SW 1271 (cell line): ENCODE measurements around the gene SPTBN1.
A peak's percentile ranks its signal among the peaks of the same experiment; 100 is the strongest.

ENCODE experiments used
- DNase-seq, 2 experiments: peaks; one replicate each; lab custom pipeline; 2025; lab: John Stamatoyannopoulos, UW

SPTBN1 gene

DNA sequence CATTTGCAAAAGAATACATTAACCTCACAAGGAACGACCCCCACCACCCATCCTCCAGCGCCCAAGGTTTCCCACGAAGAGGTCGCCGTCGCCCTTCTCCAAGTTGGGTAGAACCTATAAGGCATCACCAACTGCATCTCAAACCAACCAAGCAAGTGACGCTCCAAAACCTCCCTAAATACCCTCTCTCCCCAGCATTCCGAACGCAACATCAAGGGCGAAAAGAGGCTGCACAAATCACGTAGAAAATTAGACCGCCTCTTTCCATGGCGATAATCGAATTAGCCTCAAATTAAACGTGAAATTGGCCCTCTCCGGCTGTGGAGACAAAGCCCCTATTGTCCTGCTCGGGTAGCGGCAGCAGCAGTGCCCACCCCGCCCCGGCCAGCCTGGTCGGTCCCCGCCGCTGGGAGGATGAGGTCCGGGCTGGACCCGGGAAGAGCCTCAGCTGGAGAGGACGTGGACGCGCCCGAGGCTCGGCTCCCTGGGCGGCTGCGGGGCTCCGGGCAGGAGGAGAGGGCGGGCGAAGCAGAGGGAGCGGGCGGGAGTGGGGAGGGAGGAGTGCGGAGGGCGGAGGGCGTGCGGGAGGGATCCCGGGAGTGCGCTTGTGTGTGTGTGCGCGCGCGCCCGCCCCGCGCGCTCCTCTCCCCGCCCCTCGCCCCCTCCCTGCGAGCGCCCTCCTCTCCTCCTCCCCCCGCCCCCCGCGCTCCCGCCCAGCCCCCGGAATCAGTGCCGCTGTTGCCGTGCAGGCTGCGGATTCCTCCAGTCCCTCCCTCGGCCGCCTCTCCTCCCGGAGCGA, at the start of gene SPTBN1:
Gene SPTBN1, plus strand, starts transcription at position 765 of the 799 bp plus-strand sequence. CDS start 70,092 bp downstream, outside the sequence.
- peak; percentile 59 to 74 for DNase-seq

DNA sequence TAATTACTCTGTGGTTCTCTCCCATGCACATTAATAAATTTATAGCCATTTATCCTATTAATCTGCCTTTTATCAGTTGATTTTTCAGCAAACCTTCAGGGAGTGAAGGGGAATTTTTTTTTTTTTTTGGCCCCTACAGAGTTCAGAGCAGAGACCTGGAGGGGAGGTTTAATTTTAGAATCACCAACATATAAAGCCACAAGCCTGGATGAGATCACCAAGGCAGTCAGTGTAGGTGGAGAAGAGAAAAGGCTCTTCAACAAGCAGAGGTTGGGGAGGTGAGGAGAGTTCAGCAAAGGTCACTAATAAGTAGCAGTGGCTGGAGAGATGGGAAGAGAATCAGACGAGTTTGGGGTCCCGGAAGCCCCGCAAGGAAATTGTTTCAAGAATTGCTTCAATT, 48.4 kb upstream of the SPTBN1 start:
- DNase-seq = no peak

DNA sequence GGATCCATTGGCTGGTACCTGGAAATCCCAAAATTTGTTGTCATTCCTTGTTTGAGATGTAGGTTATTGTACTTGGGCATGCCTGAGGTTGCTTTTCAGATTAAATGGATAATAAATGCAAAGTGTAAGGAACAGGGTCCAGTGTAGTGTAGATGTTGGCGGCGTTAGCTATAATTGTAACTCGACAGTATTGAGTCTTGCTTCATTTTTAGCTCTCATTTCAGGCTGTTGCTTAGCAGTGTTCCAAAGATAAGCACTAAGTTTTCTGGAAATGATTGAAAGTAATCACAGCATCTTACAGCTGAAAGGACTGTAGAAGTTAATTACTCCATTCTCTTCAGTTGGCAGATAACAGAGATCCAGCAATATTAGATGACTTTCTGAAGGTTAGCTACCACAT, 47.8 kb upstream of the SPTBN1 start:
- DNase-seq = no peak

DNA sequence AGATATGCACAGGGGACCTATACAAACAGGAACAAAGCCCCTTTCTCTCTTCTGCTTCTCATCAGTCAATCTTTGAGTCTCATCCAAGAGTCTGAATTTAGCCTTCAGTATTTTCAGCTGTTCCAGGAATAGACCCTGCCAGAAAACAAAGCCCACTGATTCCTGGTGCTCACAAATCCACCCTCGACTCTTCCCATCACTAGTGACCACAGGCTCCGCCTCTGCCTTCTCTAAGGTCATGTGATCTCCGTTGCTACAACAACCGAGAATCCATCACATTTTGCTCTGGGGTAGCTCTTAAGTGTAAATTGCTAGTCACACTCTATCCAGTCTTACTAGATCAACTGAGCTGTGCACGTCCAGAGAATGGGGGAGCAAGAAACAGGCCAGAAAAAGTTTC, 46.4 kb upstream of the SPTBN1 start:
- no peak for DNase-seq

DNA sequence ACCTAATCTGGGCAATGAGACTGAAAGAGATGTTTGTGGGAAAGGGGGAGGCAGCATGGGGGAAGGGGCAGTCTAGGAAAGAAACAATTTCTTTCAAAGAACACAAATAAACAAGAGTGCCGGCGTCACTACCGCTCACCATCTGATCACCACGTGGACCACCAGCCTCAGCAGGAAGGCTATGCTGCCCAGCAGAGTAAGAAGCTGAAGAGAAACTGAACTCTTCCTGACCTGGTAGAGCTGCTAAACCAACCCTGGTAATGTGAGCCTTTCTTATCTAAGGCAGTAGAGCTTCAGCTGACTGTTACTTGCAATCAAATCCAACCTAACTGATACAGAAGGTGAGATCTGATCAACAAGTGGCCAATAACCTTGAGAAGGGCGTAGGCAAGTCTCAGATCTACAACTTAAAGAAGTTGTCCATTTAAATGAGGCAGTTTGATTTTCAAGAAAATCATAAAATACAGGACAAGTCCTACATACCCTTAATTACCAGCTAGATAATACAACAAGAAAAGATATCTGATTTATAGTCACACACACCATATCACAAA, 44.2 kb upstream of the SPTBN1 start:
- DNase-seq = no peak

DNA sequence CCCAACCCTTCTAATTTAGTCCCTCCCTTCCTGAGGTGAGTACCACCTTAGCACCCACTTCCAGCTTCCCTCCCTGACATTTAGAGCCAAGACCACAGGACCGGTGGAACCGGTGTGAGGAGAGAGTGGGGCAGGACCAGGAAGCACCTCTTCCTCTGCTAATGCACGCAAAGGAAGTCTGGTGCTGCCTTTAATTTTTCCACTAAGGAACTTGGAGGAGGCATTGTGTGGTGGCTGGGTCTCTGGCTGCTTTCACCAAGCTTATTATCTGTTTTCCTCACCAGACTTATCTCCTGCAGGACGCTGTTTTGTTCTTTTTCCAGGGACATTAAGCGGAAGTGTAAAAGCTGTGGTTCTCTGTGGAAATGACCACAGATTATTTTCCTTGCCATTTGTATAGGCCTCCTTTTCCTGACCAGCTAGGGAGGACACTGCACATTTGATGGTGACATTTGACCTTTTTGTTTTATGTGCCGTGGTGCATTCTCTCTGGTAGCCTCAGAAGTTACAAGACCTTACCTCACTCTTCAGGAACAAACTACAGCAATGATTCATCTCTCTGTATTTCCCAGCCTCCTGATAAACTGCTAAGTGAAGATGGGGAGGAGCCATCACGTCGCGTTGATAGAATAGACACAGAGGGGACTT, 39.8 kb upstream of the SPTBN1 start:
- no peak for DNase-seq

DNA sequence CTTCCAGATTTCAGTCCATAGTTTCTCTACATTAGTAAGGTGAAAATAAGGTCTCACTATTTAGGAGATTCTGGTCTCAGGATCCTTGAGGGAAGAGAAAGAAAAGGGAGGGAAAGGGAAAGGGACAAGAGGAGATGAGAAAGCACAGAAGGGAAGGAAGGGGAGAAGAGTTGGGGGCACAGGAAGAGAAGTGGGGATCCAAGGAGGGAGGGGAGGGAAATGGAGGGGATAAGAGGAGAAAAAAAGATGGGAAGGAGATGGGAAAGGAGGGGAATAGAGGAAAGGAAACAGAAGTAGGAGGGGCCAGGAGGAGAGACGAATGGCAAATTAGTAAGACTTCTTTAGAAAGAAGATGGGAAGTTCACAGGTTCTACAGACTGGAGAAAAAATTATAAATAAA, 39.2 kb upstream of the SPTBN1 start:
- no peak for DNase-seq

DNA sequence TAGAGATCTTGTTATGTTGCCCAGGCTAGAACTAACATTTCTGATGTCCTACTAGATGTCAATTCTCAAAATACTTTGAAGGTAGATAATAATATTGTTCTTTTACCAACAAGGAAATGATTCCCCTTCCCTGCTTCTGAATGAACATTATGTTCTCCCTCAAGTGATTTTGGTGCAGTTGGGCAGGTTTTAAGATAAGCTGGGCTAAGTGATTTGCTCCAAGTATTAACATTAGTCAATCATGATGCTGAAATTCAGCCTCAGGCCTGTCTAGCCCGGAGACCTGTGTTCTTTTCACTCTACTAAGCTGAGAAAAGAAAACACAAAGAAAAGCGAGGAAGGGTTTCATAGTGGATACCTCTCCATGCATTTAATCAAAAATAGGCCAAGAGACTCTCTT, 38.5 kb upstream of the SPTBN1 start:
- no peak for DNase-seq

DNA sequence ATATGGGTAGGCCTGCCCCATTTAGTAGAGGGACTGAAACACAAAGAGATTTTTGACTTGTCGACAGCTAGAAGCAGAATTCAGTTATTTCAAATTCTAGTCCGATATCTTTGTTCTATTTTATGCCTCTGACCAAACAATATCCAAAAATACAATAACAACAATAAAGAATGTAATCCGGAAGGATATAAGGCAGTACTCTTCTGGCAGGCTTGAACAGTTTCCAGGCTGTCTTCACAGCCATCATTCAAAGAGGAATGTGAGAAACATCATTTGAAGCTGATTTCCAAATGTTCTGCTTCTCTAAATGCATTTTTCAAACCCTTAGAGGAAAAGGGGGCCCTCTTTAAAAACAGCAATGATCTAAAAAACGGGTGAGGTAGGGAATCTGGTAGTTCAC, 36.7 kb upstream of the SPTBN1 start:
- DNase-seq = no peak

DNA sequence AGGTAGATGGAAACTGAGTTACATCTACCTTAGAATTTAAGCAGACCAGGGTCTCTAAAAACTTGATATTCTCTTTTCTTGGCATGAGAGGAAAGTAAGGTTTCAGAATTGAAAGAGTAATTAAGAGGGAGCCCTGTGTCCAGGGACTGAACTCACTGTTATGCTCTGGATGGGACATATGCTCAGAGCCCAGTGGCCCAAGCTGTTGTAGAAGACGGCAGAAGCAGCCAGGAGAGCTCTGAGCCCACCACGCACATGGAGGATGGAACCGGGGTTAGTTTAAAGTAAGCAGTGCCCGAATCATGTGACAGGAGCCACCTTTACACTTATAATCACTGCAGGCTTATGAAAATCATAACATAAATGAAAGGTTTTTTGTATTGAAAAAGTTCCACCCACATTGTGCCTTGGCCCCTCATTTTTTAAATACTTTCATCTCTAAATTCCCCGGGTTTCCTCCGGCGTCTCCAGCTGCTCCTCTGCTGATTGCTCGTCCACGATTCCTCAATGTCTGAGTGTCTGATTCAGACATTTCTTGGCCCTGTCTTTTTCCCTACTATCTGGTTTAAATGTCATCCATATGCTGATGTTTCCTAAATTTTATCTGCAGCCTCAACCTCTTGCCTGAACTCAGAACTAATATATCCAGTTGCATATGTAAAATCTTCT, 36.1 kb upstream of the SPTBN1 start:
- no peak for DNase-seq

DNA sequence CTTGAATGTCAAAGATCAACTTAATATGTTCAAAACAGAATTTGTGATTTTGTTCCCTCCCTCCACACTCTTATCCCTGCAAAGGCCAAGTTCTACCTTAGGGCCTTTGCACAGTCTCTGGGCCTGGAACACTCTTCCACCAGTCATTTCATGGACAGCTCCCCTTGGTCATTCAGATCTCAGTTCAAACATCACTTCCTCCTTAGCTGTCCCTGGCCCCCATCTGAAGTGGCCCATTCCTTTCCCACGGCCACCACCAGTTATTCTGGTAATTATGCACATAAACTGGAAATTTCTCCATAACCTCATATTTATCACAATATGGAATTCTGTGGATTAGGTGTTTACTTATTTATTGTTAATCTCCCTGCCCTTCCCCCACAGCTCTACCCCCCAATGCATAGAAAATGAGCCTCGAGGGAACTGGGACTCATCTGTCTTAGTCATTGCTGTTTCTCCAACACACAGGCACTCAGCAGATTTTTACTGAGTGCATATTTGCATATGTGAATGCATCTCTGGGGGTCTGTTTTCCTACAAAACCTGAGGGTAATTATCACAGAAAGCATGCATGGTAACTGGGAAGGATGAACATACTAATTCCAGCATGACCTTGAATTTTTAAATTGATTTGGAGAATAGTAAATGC, 35.5 kb upstream of the SPTBN1 start:
- DNase-seq = no peak

DNA sequence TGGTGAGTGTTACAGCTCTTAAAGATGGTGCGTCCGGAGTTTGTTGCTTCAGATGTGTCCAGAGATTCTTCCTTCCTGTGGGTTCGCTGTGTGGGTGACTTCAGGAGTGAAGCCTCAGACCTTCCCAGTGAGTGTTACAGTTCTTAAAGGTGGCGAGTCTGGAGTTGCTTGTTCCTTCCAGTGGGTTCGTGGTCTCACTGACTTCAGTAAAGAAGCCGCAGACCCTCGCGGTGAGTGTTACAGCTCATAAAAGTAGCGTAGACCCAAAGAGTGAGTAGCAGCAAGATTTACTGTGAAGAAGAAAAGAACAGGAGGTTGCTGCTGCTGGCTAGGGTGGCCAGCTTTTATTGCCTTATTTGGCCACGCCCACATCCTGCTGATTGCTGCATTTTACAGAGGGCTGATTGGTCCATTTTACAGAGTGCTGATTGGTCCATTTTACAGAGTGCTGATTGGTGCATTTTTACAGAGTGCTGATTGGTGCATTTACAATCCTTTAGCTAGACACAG, 34.0 kb upstream of the SPTBN1 start:
- DNase-seq = no peak

DNA sequence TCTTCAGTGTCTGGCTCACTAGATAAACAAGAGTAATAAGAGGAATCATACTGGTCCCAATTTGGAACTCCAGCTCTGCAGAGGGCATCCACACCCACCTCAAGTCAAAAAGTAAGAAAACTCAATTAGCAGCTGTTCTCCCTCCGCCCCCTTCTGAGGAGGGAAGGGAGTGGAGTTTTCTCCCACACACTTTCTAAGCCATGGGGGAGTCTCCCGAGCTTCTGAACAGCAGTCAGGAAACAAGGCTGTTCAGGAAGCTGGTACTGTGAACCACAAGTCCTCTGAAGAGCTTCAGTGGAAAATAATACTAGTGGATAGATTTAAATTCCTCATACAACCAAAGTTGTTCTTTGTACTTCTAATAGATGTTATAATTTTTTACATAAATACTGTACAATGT, 32.9 kb upstream of the SPTBN1 start:
- DNase-seq = no peak

DNA sequence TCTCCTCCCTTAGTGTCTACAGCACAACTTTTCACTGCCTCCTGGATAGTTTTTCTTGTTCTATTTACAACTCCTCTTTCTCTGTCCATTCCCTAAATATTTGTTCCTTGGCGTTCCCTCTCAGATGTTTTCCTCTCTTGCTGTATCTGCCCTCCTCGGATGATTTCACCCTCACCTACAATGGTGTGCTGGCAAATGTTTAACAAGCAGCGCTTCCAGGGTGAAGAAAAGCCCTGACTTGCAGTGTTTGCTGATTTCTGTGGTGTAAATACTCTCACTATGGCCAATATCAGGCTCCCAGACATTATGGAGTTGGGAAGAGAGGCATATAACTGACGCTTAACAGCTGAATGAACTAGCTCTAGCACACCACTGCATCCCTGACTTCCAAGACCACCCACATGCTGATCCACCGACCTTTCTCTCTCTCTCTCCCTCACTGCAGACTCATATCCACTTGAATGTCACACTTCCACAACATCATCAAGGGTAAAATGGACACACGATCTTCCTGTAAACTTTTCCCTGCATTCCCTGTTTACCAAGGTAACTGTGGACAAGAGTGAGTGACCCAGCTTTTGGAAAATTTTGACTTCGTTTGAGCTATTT, 31.5 kb upstream of the SPTBN1 start:
- no peak for DNase-seq

DNA sequence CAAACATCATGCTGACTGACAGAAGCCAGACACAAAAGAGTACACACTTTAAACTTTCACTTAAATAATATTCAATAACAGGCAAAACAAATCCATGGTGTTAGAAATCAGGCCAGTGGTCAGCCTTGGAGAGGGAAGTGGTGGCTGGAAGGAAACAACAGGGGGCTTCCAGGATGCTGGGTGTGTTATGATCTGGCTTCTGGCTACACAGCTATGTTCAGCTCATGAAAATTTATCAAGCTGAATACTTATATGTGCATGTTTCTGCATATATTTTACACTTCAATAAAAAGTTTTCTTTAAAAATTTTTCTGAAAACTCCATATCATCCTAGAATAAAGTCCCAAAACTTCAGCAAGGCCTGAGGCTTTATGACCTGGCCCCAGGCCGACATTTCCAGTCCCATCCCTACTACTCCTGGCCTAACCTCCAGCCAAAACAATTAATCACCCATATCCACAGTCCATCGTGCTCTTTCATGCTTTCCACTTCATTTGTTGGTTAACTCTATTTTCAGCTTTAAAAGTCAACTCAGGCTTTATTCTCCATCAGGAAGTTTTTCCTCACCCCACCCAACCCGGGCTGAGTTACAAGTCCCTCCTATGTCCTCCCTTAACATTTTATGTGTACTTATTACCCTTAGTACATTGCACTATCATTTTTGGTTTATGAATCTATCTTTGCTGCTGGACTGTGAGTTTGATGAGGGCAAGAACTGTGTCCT, 27.9 kb upstream of the SPTBN1 start:
- DNase-seq = no peak

DNA sequence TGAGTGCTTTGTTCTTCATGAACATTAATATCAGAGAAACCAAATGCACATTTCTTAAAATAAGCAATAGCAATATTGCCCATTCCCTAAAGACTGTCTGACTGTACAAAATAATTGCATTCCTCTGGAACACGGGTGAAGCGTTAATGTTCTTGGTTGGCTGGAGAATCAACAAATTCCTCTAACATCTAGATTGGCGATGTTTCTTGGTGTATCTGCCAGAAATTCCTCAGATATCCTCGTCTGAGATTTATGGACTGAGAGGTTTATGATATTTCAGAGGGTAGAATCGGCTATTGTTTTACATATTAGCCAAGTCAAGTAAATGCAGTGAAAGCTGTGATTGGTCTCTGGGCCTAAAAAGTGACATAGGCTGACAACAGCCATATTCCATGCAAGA, 27.1 kb upstream of the SPTBN1 start:
- DNase-seq = no peak

DNA sequence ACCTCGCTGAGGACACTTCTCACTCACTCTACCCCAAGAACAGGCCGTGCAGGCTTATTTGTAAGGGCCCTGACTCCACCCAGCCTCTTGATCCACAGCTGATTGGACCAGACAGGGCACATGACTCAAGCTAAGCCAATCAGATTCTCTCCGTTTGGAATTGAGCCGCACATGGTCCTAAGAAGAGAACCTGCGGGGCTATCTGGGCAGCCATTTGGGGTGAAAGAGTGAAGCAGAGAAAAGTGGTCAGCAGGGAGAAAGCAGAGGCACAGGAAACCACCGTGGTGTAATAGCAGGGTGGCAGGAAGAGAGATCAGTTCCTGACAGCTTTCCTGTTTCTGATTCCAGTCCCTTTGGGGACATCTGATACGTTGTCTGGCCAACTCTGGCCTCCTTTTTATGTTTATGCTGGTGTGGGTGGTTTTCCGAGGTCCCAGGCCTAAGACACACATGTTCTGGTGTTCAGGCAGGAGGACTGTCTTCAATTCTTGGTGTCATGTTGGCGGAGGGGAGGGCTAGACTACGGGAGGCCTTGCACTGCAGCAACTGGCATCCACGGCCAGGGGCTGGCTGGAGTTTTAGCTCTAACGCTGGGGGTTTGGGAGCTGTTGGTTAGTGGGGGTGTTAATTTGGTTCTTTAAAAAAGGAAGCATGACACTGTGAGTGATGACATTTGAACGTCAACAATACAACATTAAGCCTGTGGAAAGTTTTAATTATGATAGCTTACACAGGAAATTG, 26.1 kb upstream of the SPTBN1 start:
- DNase-seq = no peak

DNA sequence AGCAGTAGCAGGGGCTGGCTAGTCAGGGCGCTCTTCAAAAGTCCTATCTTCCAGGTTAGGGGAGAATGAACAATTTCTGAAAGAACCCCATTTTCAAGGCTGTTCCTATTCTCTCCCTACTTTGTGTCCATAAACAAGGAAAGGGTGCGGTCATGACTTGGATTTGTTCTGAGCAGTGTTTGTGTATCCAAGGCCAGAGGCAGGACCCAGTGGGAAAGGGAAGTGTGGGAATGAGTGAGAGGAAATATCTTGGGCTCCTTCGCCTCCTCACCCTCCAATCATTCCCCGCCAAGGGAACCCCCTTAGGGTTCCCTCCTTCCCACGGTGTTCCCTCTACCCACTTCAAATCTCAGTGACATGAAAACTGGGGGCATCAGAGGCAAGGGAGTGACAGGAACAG, 25.5 kb upstream of the SPTBN1 start:
- DNase-seq = no peak

DNA sequence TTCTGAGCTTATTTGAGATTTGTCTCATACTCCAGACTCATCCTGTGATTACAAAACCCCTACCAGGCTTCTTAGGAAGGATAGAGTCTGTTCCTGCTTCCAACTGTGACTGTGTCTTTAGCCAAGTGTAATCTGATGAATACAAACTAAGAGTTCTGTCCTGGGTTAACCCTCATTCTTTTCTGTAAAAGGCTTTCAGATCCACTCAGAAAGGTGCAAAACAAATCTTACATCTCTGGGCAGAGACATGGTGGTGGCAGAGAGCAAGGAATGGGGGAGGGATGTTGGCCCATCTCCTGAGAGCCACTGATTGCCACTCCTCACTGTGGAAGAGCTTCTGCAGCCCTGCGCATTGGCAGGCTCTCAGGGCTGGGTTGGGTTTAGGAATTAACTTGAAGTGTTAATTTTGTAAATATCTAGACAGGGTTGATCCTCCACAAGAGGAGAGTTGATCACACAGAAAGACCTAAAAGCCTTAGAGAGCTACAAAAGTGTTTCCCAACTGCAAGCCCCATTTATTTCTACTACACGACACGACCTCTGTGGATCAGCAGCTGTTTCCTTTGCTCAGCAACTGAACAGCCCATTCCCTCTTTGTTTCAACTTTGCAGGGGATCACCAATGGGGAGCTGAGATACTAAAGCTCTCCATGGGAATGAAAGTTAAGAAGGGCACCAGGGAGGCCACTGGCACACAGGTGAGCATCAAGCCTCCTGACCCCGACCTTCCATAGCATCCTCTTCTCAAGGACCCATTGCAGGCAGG, 23.7 kb upstream of the SPTBN1 start:
- no peak for DNase-seq

DNA sequence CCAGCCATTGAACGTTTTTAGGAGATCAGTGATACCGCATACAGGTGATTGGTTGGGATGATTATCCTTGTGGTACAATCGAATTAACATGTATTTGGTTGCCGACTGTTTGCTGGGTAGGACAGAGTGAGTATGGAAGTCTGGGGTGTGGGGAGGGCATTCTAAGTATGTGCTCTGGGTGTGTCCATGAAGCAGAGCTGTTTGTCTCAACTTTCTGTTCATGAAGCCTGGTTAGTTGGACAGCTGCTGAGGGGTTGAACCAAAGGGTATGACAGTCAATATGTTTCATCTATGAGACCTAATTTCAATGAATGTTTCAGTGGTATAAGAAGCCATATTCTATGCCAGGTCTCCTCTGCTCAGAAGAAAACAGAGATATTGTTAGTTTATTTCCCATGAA, 21.9 kb upstream of the SPTBN1 start:
- DNase-seq = no peak
